ENCODE results near the gene CWC15. TPM values are rescaled to one million over a fixed set of nuclear protein-coding genes. Genes with fewer than 3 reads are reported as not detected.
"Not testable (repeated sequence)": the region's sequence is repeated elsewhere in the genome, so short reads cannot be mapped to it uniquely, and the experiment has no call there.

CWC15 gene
- total RNA-seq, 1 donor from 2014 or later: 71.6 TPM

- no peaks in the 10 kb centered on the region for H3K36me3 ChIP-seq
- no peak for TF ChIP-seq CTCF (IDR thresholded peaks at IDR 0.05; ENCODE audit: borderline replicate concordance)
- H3K27ac ChIP-seq (replicated peaks): no peak overlapping the region
- peaks cover 35% of the 10 kb centered on the region for H3K4me1 ChIP-seq
- peaks cover 2% of the 10 kb centered on the region for H3K27me3 ChIP-seq (ENCODE audit: low read depth)
- H3K4me3 ChIP-seq: no peak overlapping the region
- H3K9me3 ChIP-seq (replicated peaks): no peaks in the 10 kb centered on the region
- DNase-seq: no peak
- intact Hi-C loops (cut with micrococcal nuclease): no loop called here
Measured at GRCh38 chr11:94922321-94923003, 50.9 kb downstream of the CWC15 start.

- no peak for DNase-seq
- Histone ChIP-seq H3K4me3 (no peak overlapping the region), H3K4me1 (peaks cover 14% of the 10 kb centered on the region), H3K9me3 (replicated peaks) (no peaks in the 10 kb centered on the region), H3K36me3 (no peaks in the 10 kb centered on the region), H3K27ac (replicated peaks) (no peak overlapping the region), H3K27me3 (ENCODE audit: low read depth) (peaks cover 9% of the 10 kb centered on the region)
- no peak for TF ChIP-seq CTCF (IDR thresholded peaks at IDR 0.05; ENCODE audit: borderline replicate concordance)
- intact Hi-C loops (cut with micrococcal nuclease): no loop called here
Measured at GRCh38 chr11:94920311-94920710, 53.0 kb downstream of the CWC15 start.

- intact Hi-C loops (cut with micrococcal nuclease); H3K4me3 ChIP-seq: not testable (repeated sequence)
Measured at GRCh38 chr11:94913718-94914394, 59.5 kb downstream of the CWC15 start.

GRCh38 chr11:94912806-94913205, 60.5 kb downstream of the CWC15 start:
- Histone ChIP-seq H3K4me1 (no peaks in the 10 kb centered on the region), H3K36me3 (no peaks in the 10 kb centered on the region), H3K4me3 (no peak overlapping the region), H3K9me3 (replicated peaks) (no peaks in the 10 kb centered on the region), H3K27me3 (ENCODE audit: low read depth) (peaks cover 6% of the 10 kb centered on the region), H3K27ac (replicated peaks) (no peak overlapping the region)
- intact Hi-C loops (cut with micrococcal nuclease): no loop called here
- DNase-seq: no peak
- TF ChIP-seq CTCF (IDR thresholded peaks at IDR 0.05; ENCODE audit: borderline replicate concordance): no peak

More at GRCh38 chr11:94913718-94914394, 59.5 kb downstream of the CWC15 start:
- not testable (repeated sequence) for H3K27me3 ChIP-seq (ENCODE audit: low read depth); H3K36me3 ChIP-seq; DNase-seq; H3K27ac ChIP-seq (replicated peaks); H3K9me3 ChIP-seq (replicated peaks); H3K4me1 ChIP-seq

Other genes starting within 250 kb of the CWC15 start
- gene AMOTL1, start 205.2 kb downstream of the CWC15 start, total RNA-seq: 61.1 TPM
- gene KDM4D, start 153 bp upstream of the CWC15 start, total RNA-seq: 0.69 TPM
- gene KDM4E, start 51.7 kb upstream of the CWC15 start, total RNA-seq: not detected
- not detected for gene KDM4F, start 75.9 kb upstream of the CWC15 start, total RNA-seq
- 19.0 TPM for gene SRSF8, start 93.4 kb upstream of the CWC15 start, total RNA-seq
- 11.3 TPM for gene ENDOD1, start 116.3 kb upstream of the CWC15 start, total RNA-seq